Measurements from ENCODE around the gene AMZ1.
"Not testable (repeated sequence)": the region's sequence is repeated elsewhere in the genome, so short reads cannot be mapped to it uniquely, and the experiment has no call there.

DNA sequence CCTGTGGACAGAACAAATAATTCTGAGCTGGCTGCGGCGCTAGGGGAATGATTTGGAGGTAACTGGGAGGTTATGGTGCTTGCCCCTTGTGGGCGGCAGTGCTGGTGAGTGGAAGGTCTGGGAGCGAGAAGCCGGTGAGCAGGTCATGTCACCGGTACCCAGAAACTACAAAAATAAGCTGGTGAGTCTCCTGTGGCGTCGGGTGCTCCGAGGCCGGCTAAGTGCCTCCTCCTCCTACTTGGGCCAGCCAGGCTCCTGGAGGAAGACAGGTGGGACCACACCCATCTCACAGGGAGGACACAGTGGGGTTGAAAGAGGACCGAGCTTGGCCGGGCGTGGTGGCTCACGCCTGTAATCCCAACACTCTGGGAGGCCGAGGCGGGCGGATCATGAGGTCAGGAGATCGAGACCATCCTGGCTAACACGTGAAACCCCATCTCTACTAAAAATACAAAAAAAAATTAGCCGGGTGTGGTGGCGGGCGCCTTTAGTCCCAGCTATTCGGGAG lies 4.0 kb downstream of the AMZ1 start:
- TF ChIP-seq, protein P1, sequence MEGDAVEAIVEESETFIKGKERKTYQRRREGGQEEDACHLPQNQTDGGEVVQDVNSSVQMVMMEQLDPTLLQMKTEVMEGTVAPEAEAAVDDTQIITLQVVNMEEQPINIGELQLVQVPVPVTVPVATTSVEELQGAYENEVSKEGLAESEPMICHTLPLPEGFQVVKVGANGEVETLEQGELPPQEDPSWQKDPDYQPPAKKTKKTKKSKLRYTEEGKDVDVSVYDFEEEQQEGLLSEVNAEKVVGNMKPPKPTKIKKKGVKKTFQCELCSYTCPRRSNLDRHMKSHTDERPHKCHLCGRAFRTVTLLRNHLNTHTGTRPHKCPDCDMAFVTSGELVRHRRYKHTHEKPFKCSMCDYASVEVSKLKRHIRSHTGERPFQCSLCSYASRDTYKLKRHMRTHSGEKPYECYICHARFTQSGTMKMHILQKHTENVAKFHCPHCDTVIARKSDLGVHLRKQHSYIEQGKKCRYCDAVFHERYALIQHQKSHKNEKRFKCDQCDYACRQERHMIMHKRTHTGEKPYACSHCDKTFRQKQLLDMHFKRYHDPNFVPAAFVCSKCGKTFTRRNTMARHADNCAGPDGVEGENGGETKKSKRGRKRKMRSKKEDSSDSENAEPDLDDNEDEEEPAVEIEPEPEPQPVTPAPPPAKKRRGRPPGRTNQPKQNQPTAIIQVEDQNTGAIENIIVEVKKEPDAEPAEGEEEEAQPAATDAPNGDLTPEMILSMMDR (IDR thresholded peaks at IDR 0.05): not testable (repeated sequence)
- not testable (repeated sequence) for TF ChIP-seq EP300, POLR2A (IDR thresholded peaks at IDR 0.05)
